ENCODE results near the gene AMMECR1L.
"Not testable (repeated sequence)": the region's sequence is repeated elsewhere in the genome, so short reads cannot be mapped to it uniquely, and the experiment has no call there.

The AMMECR1L gene

GRCh38 chr2:127885780-127886592 lies at the start of gene AMMECR1L:
Gene AMMECR1L, minus strand, starts transcription at chr2:127885956. Its CDS starts 11,722 bp downstream, at chr2:127874234.
- peak; percentile 80 for DNase-seq (ENCODE audit: low read depth)

- no peak for DNase-seq (ENCODE audit: low read depth)
Measured at GRCh38 chr2:127935337-127935736, 49.6 kb upstream of the AMMECR1L start.

- DNase-seq (ENCODE audit: low read depth): peak; percentile 91
Measured at GRCh38 chr2:127932199-127932876, 46.6 kb upstream of the AMMECR1L start.

GRCh38 chr2:127929449-127929848 lies 43.7 kb upstream of the AMMECR1L start:
- no peak for DNase-seq (ENCODE audit: low read depth)

GRCh38 chr2:127927384-127927783 lies 41.6 kb upstream of the AMMECR1L start:
- DNase-seq (ENCODE audit: low read depth): no peak

- peak; percentile 11 for DNase-seq (ENCODE audit: low read depth)
Measured at GRCh38 chr2:127917916-127918315, 32.2 kb upstream of the AMMECR1L start.

- DNase-seq (ENCODE audit: low read depth): no peak
Measured at GRCh38 chr2:127913808-127914457, 28.2 kb upstream of the AMMECR1L start.

- DNase-seq (ENCODE audit: low read depth): no peak
Measured at GRCh38 chr2:127911737-127912136, 26.0 kb upstream of the AMMECR1L start.

- no peak for DNase-seq (ENCODE audit: low read depth)
Measured at GRCh38 chr2:127910415-127910814, 24.7 kb upstream of the AMMECR1L start.

GRCh38 chr2:127909019-127909418 lies 23.3 kb upstream of the AMMECR1L start:
- DNase-seq (ENCODE audit: low read depth): no peak

- not testable (repeated sequence) for DNase-seq (ENCODE audit: low read depth)
Measured at GRCh38 chr2:127907733-127908400, 22.1 kb upstream of the AMMECR1L start.

GRCh38 chr2:127906206-127906926 lies 20.6 kb upstream of the AMMECR1L start:
- DNase-seq (ENCODE audit: low read depth): no peak

- no peak for DNase-seq (ENCODE audit: low read depth)
Measured at GRCh38 chr2:127901339-127902056, 15.7 kb upstream of the AMMECR1L start.

- DNase-seq (ENCODE audit: low read depth): no peak
Measured at GRCh38 chr2:127897531-127898211, 11.9 kb upstream of the AMMECR1L start.

- no peak for DNase-seq (ENCODE audit: low read depth)
Measured at GRCh38 chr2:127893494-127893893, 7.7 kb upstream of the AMMECR1L start.

- DNase-seq (ENCODE audit: low read depth): no peak
Measured at GRCh38 chr2:127893033-127893432, 7.3 kb upstream of the AMMECR1L start.

- peak; percentile 9 for DNase-seq (ENCODE audit: low read depth)
Measured at GRCh38 chr2:127891811-127892210, 6.1 kb upstream of the AMMECR1L start.

GRCh38 chr2:127890756-127891155 lies 5.0 kb upstream of the AMMECR1L start:
- not testable (repeated sequence) for DNase-seq (ENCODE audit: low read depth)

GRCh38 chr2:127888772-127889171 lies 3.0 kb upstream of the AMMECR1L start:
- no peak for DNase-seq (ENCODE audit: low read depth)

- no peak for DNase-seq (ENCODE audit: low read depth)
Measured at GRCh38 chr2:127887776-127888130, 2.0 kb upstream of the AMMECR1L start.

All from EH (cell line).